GM18909 (cell line): ENCODE data around the gene MKX.
"Not testable (repeated sequence)": the region's sequence is repeated elsewhere in the genome, so short reads cannot be mapped to it uniquely, and the experiment has no call there.

Experiments
- ATAC-seq: cut with Tn5 transposase; IDR thresholded peaks from one replicate; pipeline ENCODE4 v1.9.1; 2021; ENCODE audit warnings: mild to moderate bottlenecking; ENCODE audit not compliant: unreplicated experiment, poor library complexity

The MKX gene

GRCh38 chr10:27698961-27699360, 46.7 kb downstream of the MKX start:
- ATAC-seq: no peak

- no peak for ATAC-seq
Measured at GRCh38 chr10:27696466-27696865, 49.2 kb downstream of the MKX start.

GRCh38 chr10:27695706-27696105, 49.9 kb downstream of the MKX start:
- ATAC-seq: no peak

GRCh38 chr10:27695088-27695487, 50.5 kb downstream of the MKX start:
- no peak for ATAC-seq

- no peak for ATAC-seq
Measured at GRCh38 chr10:27692663-27693062, 53.0 kb downstream of the MKX start.

GRCh38 chr10:27688991-27689390, 56.6 kb downstream of the MKX start:
- no peak for ATAC-seq

GRCh38 chr10:27688276-27688675, 57.3 kb downstream of the MKX start:
- no peak for ATAC-seq

- no peak for ATAC-seq
Measured at GRCh38 chr10:27687743-27688142, 57.9 kb downstream of the MKX start.

- ATAC-seq: no peak
Measured at GRCh38 chr10:27687326-27687725, 58.3 kb downstream of the MKX start.

- ATAC-seq: no peak
Measured at GRCh38 chr10:27685681-27686080, 59.9 kb downstream of the MKX start.

GRCh38 chr10:27683226-27683625, 62.4 kb downstream of the MKX start:
- ATAC-seq: no peak

GRCh38 chr10:27681795-27682194, 63.8 kb downstream of the MKX start:
- not testable (repeated sequence) for ATAC-seq

GRCh38 chr10:27680691-27681605, 64.7 kb downstream of the MKX start:
- ATAC-seq: no peak

- no peak for ATAC-seq
Measured at GRCh38 chr10:27680006-27680557, 65.5 kb downstream of the MKX start.

- no peak for ATAC-seq
Measured at GRCh38 chr10:27679369-27679912, 66.2 kb downstream of the MKX start.

- ATAC-seq: no peak
Measured at GRCh38 chr10:27678166-27678565, 67.5 kb downstream of the MKX start.

GRCh38 chr10:27673065-27673464, 72.6 kb downstream of the MKX start:
- no peak for ATAC-seq

GRCh38 chr10:27671821-27672220, 73.8 kb downstream of the MKX start:
- ATAC-seq: no peak

- no peak for ATAC-seq
Measured at GRCh38 chr10:27664461-27664860, 81.2 kb downstream of the MKX start.

GRCh38 chr10:27663621-27664020, 82.0 kb downstream of the MKX start:
- ATAC-seq: no peak

GRCh38 chr10:27661514-27662286, 83.9 kb downstream of the MKX start:
- ATAC-seq: no peak
